GM10266 (cell line): Measurements from ENCODE around the gene GALE.
"Not testable (repeated sequence)": the region's sequence is repeated elsewhere in the genome, so short reads cannot be mapped to it uniquely, and the experiment has no call there.

ENCODE experiments used
- DNase-seq: peaks from one replicate; pipeline ENCODE4 v3.0.0; 2012; ENCODE audit errors: extremely low spot score
- TF ChIP-seq, protein P1 (sequence below): IDR thresholded peaks from 2 replicates; pipeline ENCODE4 v1.5.1; 2012; ENCODE audit warnings: mild to moderate bottlenecking, low read depth; ENCODE audit not compliant: control insufficient read depth, insufficient read depth; ENCODE audit errors: missing control alignments

Gene GALE

GRCh38 chr1:23787701-23788100 is 12.9 kb downstream of the GALE start:
- no peak for DNase-seq
- TF ChIP-seq, protein P1, sequence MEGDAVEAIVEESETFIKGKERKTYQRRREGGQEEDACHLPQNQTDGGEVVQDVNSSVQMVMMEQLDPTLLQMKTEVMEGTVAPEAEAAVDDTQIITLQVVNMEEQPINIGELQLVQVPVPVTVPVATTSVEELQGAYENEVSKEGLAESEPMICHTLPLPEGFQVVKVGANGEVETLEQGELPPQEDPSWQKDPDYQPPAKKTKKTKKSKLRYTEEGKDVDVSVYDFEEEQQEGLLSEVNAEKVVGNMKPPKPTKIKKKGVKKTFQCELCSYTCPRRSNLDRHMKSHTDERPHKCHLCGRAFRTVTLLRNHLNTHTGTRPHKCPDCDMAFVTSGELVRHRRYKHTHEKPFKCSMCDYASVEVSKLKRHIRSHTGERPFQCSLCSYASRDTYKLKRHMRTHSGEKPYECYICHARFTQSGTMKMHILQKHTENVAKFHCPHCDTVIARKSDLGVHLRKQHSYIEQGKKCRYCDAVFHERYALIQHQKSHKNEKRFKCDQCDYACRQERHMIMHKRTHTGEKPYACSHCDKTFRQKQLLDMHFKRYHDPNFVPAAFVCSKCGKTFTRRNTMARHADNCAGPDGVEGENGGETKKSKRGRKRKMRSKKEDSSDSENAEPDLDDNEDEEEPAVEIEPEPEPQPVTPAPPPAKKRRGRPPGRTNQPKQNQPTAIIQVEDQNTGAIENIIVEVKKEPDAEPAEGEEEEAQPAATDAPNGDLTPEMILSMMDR: no peak

DNA sequence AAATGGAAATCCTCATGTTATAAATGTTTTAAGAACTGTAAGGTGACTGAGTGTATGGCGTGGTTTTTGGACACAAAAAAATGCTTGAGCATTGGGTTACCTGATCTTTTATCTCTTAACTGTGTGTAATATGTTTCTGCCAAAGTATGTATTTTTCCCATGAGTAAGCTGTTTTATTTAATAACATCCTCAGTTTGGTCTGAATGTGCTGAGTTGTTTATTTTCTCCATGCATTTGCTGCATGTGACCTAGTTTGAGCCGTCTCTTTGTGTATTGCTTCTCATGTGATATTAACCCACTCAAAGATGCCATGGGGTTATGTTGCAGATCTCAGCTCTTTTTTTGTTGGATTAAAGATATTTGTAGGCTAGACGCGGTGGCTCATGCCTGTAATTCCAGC is 15.7 kb downstream of the GALE start:
- TF ChIP-seq, protein P1: no peak
- no peak for DNase-seq

DNA sequence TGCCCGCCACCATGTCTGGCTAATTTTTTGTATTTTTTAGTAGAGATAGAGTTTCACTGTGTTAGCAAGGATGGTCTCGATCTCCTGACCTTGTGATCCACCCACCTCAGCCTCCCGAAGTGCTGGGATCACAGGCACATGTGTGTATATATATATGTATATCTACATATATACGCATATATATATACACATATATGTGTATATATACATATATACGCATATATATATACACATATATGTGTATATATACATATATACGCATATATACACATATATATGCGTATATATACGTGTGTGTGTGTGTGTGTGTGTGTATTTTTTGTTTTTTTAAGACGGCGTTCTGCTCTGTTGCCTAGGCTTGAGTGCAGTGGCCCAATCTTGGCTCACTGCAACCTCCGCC is 17.4 kb downstream of the GALE start:
- DNase-seq: not testable (repeated sequence)

DNA sequence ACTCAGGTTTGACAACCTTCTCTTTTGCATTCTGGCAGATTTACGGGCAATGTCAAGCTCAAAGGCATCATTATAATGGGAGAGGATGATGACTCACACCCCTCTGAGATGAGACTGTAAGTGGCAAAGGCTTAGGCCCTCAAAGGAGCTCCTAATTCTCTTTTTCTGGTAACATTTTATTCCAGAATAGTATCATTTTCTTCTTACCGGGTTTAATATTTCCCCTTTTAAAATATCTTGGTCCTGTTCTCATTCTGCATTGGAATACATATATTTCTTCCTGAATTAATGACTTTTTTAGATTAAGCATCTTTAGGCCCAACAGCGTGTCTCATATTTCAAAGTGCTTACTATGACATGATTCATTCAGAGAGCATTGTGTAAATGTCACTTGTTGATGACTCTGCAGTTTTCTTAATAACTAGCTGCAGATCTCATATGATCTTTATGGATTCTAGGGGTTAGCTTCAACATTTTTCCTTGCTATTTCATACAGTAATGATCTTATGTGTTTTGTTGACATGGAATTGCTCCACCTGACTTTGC is 20.7 kb downstream of the GALE start:
- DNase-seq: no peak

GRCh38 chr1:23777979-23778814 is 22.4 kb downstream of the GALE start, which contains the start of gene PITHD1:
PITHD1 (plus strand) TSS chr1:23778418; CDS start chr1:23778516, 98 bp downstream.
- TF ChIP-seq, protein P1: no peak
- peak; percentile 95 for DNase-seq

More for the DNA sequence above, 20.7 kb downstream of the GALE start:
- TF ChIP-seq, protein P1: no peak

DNA sequence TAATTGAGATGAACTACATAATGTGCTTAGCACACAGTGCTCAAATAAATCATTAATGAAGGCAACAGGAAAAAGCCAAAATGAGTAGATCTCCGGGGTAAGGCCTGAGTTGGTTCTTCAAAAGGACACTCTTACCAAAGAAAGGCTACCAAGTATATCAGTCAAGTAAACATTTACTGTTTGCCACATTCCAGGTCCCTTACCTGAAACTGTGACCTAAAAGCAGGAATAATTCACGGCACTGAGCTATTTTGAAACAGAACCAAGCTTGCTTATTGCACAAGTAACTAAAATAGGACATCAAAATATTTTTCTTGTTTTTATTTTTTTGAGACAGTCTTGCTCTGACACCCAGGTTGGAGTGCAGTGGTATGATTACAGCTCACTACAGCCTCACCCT is 24.3 kb downstream of the GALE start:
- TF ChIP-seq, protein P1: no peak
- no peak for DNase-seq

GRCh38 chr1:23774174-23774880 is 26.2 kb downstream of the GALE start:
- TF ChIP-seq, protein P1: no peak
- no peak for DNase-seq
